KMS-11 (cell line): ENCODE results near the gene ACTL10.

Source experiments
- H2AFZ ChIP-seq: fragments of 200-600 bp; sonication (generic); 2 replicates; pipeline ENCODE4 v1.6.1; 2016; ENCODE audit warnings: antibody characterized with exemption, mixed run types, low read depth
- H3K27ac ChIP-seq: fragments of 200-600 bp; sonication (generic); 2 replicates; pipeline ENCODE4 v1.6.1; 2016; ENCODE audit warnings: mild to moderate bottlenecking, mixed run types
- H3K27me3 ChIP-seq: fragments of 200-600 bp; sonication (generic); 2 replicates; pipeline ENCODE4 v1.6.1; 2017; ENCODE audit warnings: mild to moderate bottlenecking, low read depth, mixed run types, moderate library complexity; ENCODE audit not compliant: insufficient read depth
- H3K36me3 ChIP-seq: fragments of 200-600 bp; sonication (generic); 2 replicates; pipeline ENCODE4 v1.6.1; 2017; ENCODE audit warnings: mild to moderate bottlenecking, mixed run types; ENCODE audit not compliant: insufficient read depth
- H3K4me1 ChIP-seq: fragments of 200-600 bp; sonication (generic); 2 replicates; pipeline ENCODE4 v1.6.1; 2016; ENCODE audit warnings: mild to moderate bottlenecking, low read depth, mixed run types; ENCODE audit not compliant: poor library complexity, severe bottlenecking
- H3K4me2 ChIP-seq: fragments of 200-600 bp; sonication (generic); 2 replicates; pipeline ENCODE4 v1.7.0; 2016; ENCODE audit warnings: mild to moderate bottlenecking, mixed run types
- H3K4me3 ChIP-seq: fragments of 200-600 bp; sonication (generic); IDR thresholded peaks from 2 replicates; pipeline ENCODE4 v1.6.1; 2017; ENCODE audit warnings: low read depth, low read length, mixed read lengths; ENCODE audit not compliant: insufficient read depth
- H3K79me2 ChIP-seq: fragments of 200-600 bp; sonication (generic); 2 replicates; pipeline ENCODE4 v1.6.1; 2016; ENCODE audit warnings: low read depth, mixed run types; ENCODE audit not compliant: insufficient read depth
- H3K9ac ChIP-seq: fragments of 200-600 bp; sonication (generic); 2 replicates; pipeline ENCODE4 v1.6.1; 2016; ENCODE audit warnings: mild to moderate bottlenecking, mixed run types
- H4K20me1 ChIP-seq: fragments of 200-600 bp; sonication (generic); 2 replicates; pipeline ENCODE4 v1.6.1; 2016; ENCODE audit warnings: mild to moderate bottlenecking, mixed run types; ENCODE audit not compliant: insufficient read depth
- CTCF ChIP-seq: fragments of 200-600 bp; sonication (generic); conservative IDR thresholded peaks from 2 replicates; pipeline ENCODE4 v1.6.1; 2017; ENCODE audit warnings: low read depth, mild to moderate bottlenecking, antibody characterized with exemption, low read length, moderate library complexity, mixed read lengths

ACTL10 gene

GRCh38 chr20:33711446-33711738 lies 44.6 kb downstream of the ACTL10 start:
- Histone ChIP-seq H3K4me3 (no peak overlapping the region), H3K27me3 (no peaks in the 10 kb centered on the region), H3K36me3 (no peaks in the 10 kb centered on the region), H3K27ac (no peak overlapping the region), H3K4me1 (peaks cover 20% of the 10 kb centered on the region), H4K20me1 (no peaks in the 10 kb centered on the region), H3K9ac (no peak overlapping the region), H3K79me2 (no peaks in the 10 kb centered on the region), H3K4me2 (no peak overlapping the region), H2AFZ (no peak overlapping the region)
- TF ChIP-seq CTCF, result no peak

GRCh38 chr20:33713865-33714367 lies 47.2 kb downstream of the ACTL10 start:
- no peaks in the 10 kb centered on the region for H4K20me1 ChIP-seq
- no peaks in the 10 kb centered on the region for H3K27me3 ChIP-seq
- no peak overlapping the region for H3K4me2 ChIP-seq
- no peaks in the 10 kb centered on the region for H3K36me3 ChIP-seq
- no peak for TF ChIP-seq CTCF
- no peaks in the 10 kb centered on the region for H3K79me2 ChIP-seq
- no peak overlapping the region for H3K4me3 ChIP-seq
- no peak overlapping the region for H3K9ac ChIP-seq
- peaks cover 12% of the 10 kb centered on the region for H3K4me1 ChIP-seq
- no peak overlapping the region for H2AFZ ChIP-seq
- no peak overlapping the region for H3K27ac ChIP-seq

GRCh38 chr20:33716498-33716897 lies 49.8 kb downstream of the ACTL10 start:
- Histone ChIP-seq H3K4me1 (no peaks in the 10 kb centered on the region), H4K20me1 (no peaks in the 10 kb centered on the region), H3K27ac (no peak overlapping the region), H3K9ac (no peak overlapping the region), H3K27me3 (no peaks in the 10 kb centered on the region), H3K4me2 (no peak overlapping the region), H3K36me3 (no peaks in the 10 kb centered on the region), H3K79me2 (no peaks in the 10 kb centered on the region; the same call in 1 of the 2 replicates), H3K4me3 (no peak overlapping the region), H2AFZ (no peak overlapping the region)
- no peak for TF ChIP-seq CTCF
